Endothelial cell of umbilical vein (primary cell): ENCODE measurements around the gene VSTM2B. TPM values are rescaled to one million over a fixed set of nuclear protein-coding genes. Genes with fewer than 3 reads are reported as not detected.

ENCODE experiments used
- BruUV-seq: library from RNA; stranded (reverse); fragments of 400-500 nt; replicated peaks from 2 replicates; lab custom pipeline; 2021; lab: Mats Ljungman, UMichigan
- CTCF ChIA-PET: fragments of 300-600, 350-600 bp; sonication (Branson Sonifier 250); formaldehyde crosslinking; loops from one replicate; lab custom pipeline; 2021; ENCODE audit warnings: antibody characterized with exemption, inconsistent platforms; lab: Charles Lee
- POLR2A ChIA-PET: fragments of 300-600, 350-600 bp; sonication (Branson Sonifier 250); formaldehyde crosslinking; loops from one replicate; lab custom pipeline; 2021; ENCODE audit warnings: antibody characterized with exemption, inconsistent platforms; lab: Charles Lee
- DNase-seq: peaks from one replicate; pipeline ENCODE4 v3.0.0-alpha.2; 2011; ENCODE audit warnings: low read depth, low spot score
- FAIRE-seq: peaks from 2 replicates; lab custom pipeline; 2011; peaks lifted over from hg19 to GRCh38; lab: Jason Lieb, UNC
- H2AFZ ChIP-seq: 2 replicates; pipeline ENCODE4 v1.6.0; 2012; ENCODE audit warnings: low read depth, low read length, control low read depth, inconsistent platforms
- H3K27ac ChIP-seq: 2 replicates; pipeline ENCODE4 v1.5.1; 2011; ENCODE audit warnings: low read depth, mild to moderate bottlenecking, control low read depth, low read length, moderate library complexity; ENCODE audit not compliant: insufficient read depth
- H3K27me3 ChIP-seq, 2 experiments: 2 replicates each; pipeline versions ENCODE4 v1.6.0 to v1.6.1; 2011; ENCODE audit warnings: low read length in 2 of 2, mixed read lengths in 1 of 2; ENCODE audit not compliant: control insufficient read depth in 2 of 2, insufficient read depth in 2 of 2
- H3K36me3 ChIP-seq, 2 experiments: 2 replicates in 1 of 2; 3 replicates in 1 of 2; pipeline ENCODE4 v1.5.1; 2011; ENCODE audit warnings: low read length in 2 of 2, mild to moderate bottlenecking in 1 of 2, moderate library complexity in 1 of 2; ENCODE audit not compliant: control insufficient read depth in 2 of 2, insufficient read depth in 2 of 2; ENCODE audit errors: extremely low read depth in 1 of 2
- H3K4me1 ChIP-seq: 3 replicates; pipeline ENCODE4 v1.5.1; 2011; ENCODE audit warnings: mild to moderate bottlenecking, low read length; ENCODE audit not compliant: control insufficient read depth, insufficient read depth; ENCODE audit errors: extremely low read depth
- H3K4me2 ChIP-seq: 2 replicates; pipeline ENCODE4 v1.6.1; 2011; ENCODE audit warnings: low read length, control low read depth, mixed read lengths; ENCODE audit not compliant: insufficient read depth
- H3K4me3 ChIP-seq, 3 experiments: fragments of 200-600 bp in 1 of 3; sonication (generic), shearing (Covaris generic) in 1 of 3; replicated peaks in 1 of 3; 2 replicates each; pipeline ENCODE4 v1.5.1; 2011 to 2016; ENCODE audit warnings: control low read depth in 3 of 3, low read length in 3 of 3, mild to moderate bottlenecking in 2 of 3, inconsistent platforms in 1 of 3, low read depth in 1 of 3, moderate library complexity in 1 of 3; ENCODE audit not compliant: insufficient read depth in 1 of 3
- H3K79me2 ChIP-seq: 2 replicates; pipeline ENCODE4 v1.6.0; 2012; ENCODE audit warnings: low read length, inconsistent platforms; ENCODE audit not compliant: control insufficient read depth, insufficient read depth
- H3K9ac ChIP-seq: replicated peaks from 2 replicates; pipeline ENCODE3; 2011; ENCODE audit warnings: low read length, control low read depth; ENCODE audit not compliant: insufficient read depth; ENCODE audit errors: extremely low read depth
- H3K9me1 ChIP-seq: replicated peaks from 3 replicates; pipeline ENCODE4 v1.6.0; 2011; ENCODE audit warnings: mild to moderate bottlenecking, low read length; ENCODE audit not compliant: control insufficient read depth, insufficient read depth; ENCODE audit errors: extremely low read depth
- H3K9me3 ChIP-seq: replicated peaks from 2 replicates; pipeline ENCODE4 v1.5.1; 2012; ENCODE audit warnings: low read length, inconsistent platforms; ENCODE audit not compliant: control insufficient read depth, insufficient read depth
- H4K20me1 ChIP-seq: replicated peaks from 2 replicates; pipeline ENCODE3; 2011; ENCODE audit warnings: mild to moderate bottlenecking, low read length; ENCODE audit not compliant: control insufficient read depth, insufficient read depth; ENCODE audit errors: extremely low read depth
- GATA2 ChIP-seq: IDR thresholded peaks from 2 replicates; pipeline ENCODE4 v1.7.0; 2011; ENCODE audit warnings: low read depth, mild to moderate bottlenecking, moderate library complexity, mixed read lengths, low read length; ENCODE audit not compliant: insufficient read length, insufficient read depth
- JUN ChIP-seq: IDR thresholded peaks from 2 replicates; pipeline ENCODE4 v1.6.1; 2011; ENCODE audit warnings: borderline replicate concordance, low read depth; ENCODE audit not compliant: insufficient read length, insufficient read depth
- POLR2A ChIP-seq: IDR thresholded peaks from 2 replicates; pipeline ENCODE4 v1.6.1; 2012; ENCODE audit warnings: low read depth, mild to moderate bottlenecking, control low read depth, low read length
- POLR2AphosphoS5 ChIP-seq: IDR thresholded peaks from 2 replicates; pipeline ENCODE4 v1.6.1; 2012; ENCODE audit warnings: low read depth, mild to moderate bottlenecking, control low read depth, low read length, moderate library complexity; ENCODE audit not compliant: insufficient read depth
- dilution Hi-C: fragments of 300-500 bp; cut with MboI; formaldehyde crosslinking; loops from one replicate; pipeline ENCODE4 v1.15.0; 2019; ENCODE audit warnings: low sequenced_read_pairs; ENCODE audit not compliant: extremely low pct_ligation_motif_present
- intact Hi-C: fragments of 100-400 bp; cut with micrococcal nuclease; formaldehyde crosslinking; loops from one replicate; pipeline ENCODE4 v1.10.0; 2022
- polyA plus RNA-seq, 4 experiments: library from polyadenylated mRNA; depleted of rRNA in 3 of 4; stranded (reverse) in 3 of 4; unstranded in 1 of 4; fragments of >200 nt; gene quantifications; 2 replicates each; pipeline versions ENCODE4 v1.2.1 to v1.2.3, GENCODE V29; 2011 to 2012; ENCODE audit warnings: missing spikeins in 1 of 4
- total RNA-seq: library from RNA; stranded (reverse); gene quantifications from 2 replicates; pipeline ENCODE4 v1.2.3, GENCODE V29; 2021
- TF ChIP-seq, protein P1 (sequence below), 2 donors: IDR thresholded peaks; 1 replicate in 1 of 2; 2 replicates in 1 of 2; pipeline ENCODE4 v1.5.1; 2011; ENCODE audit warnings: low read length in 2 of 2, mild to moderate bottlenecking in 2 of 2, moderate library complexity in 2 of 2, control low read depth in 1 of 2, inconsistent platforms in 1 of 2, low read depth in 1 of 2; ENCODE audit not compliant: insufficient read depth in 1 of 2; ENCODE audit errors: extremely low read depth in 1 of 2
- TF ChIP-seq, protein P2 (sequence below): IDR thresholded peaks from 2 replicates; pipeline ENCODE4 v1.6.1; 2011; ENCODE audit not compliant: insufficient read depth, insufficient read length

Gene VSTM2B
- total and polyA plus RNA-seq, 2 donors (not counting 3 experiments of a cell fraction or from before 2014, with no cell fraction given): not detected

DNA sequence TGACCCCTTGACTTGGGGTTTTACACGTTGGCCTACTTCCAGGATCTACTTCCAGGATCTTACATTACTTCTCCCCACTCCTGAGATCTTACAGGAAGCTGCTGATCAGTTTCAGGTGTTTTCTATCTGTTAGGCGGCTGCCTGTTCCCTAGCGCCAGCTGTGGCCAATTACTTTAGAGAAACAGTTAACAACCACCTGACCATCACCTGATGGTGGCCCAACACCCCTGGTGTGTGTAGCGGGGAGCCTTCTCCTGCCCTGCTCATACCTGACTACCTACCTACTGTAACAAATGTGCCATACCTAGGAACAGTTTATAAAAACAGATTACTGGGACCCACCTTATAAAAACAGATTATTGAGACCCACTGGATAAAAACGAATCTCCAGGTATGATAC lies 77.5 kb downstream of the VSTM2B start:
- Histone ChIP-seq H3K9ac (no peak overlapping the region), H3K27ac (no peak overlapping the region), H3K79me2 (peaks cover 8% of the 10 kb centered on the region), H3K36me3 (no peaks in the 10 kb centered on the region), H3K4me3 (no peak overlapping the region), H2AFZ (no peak overlapping the region), H3K27me3 (no peaks in the 10 kb centered on the region), H3K4me1 (peaks cover 10% of the 10 kb centered on the region), H4K20me1 (no peaks in the 10 kb centered on the region), H3K9me1 (no peaks in the 10 kb centered on the region), H3K4me2 (no peak overlapping the region), H3K9me3 (no peaks in the 10 kb centered on the region)
- intact Hi-C loops (no loop called here), dilution Hi-C loops (no loop called here)
- no TSS peak for BruUV-seq
- DNase-seq: no peak
- ChIA-PET CTCF (interaction anchor here (1.3 kb wide), 1 partner anchor 113 kb away, joined by 3 read pairs; no protein-coding TSS in a partner anchor), POLR2A (no interaction called here)
- TF ChIP-seq, protein P1, sequence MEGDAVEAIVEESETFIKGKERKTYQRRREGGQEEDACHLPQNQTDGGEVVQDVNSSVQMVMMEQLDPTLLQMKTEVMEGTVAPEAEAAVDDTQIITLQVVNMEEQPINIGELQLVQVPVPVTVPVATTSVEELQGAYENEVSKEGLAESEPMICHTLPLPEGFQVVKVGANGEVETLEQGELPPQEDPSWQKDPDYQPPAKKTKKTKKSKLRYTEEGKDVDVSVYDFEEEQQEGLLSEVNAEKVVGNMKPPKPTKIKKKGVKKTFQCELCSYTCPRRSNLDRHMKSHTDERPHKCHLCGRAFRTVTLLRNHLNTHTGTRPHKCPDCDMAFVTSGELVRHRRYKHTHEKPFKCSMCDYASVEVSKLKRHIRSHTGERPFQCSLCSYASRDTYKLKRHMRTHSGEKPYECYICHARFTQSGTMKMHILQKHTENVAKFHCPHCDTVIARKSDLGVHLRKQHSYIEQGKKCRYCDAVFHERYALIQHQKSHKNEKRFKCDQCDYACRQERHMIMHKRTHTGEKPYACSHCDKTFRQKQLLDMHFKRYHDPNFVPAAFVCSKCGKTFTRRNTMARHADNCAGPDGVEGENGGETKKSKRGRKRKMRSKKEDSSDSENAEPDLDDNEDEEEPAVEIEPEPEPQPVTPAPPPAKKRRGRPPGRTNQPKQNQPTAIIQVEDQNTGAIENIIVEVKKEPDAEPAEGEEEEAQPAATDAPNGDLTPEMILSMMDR (IDR thresholded peaks at IDR 0.05; ENCODE audit: extremely low read depth in 1 of 2, insufficient read depth in 1 of 2, low read depth in 1 of 2, low read length in 2 of 2): no peak
- no peak for TF ChIP-seq POLR2AphosphoS5
- TF ChIP-seq POLR2A: no peak
- FAIRE-seq: no peak

GRCh38 chr19:29605653-29606419 lies 80.0 kb downstream of the VSTM2B start, which contains the start of gene POP4:
Gene POP4, plus strand, starts transcription at chr19:29606283. Its CDS starts 36 bp downstream, at chr19:29606319.
- BruUV-seq: TSS peak; percentile 77
- intact Hi-C loops (loop anchor here (1.0 to 2.0 kb wide), 3 partner anchors 60 to 207 kb away; no protein-coding TSS in a partner anchor), dilution Hi-C loops (no loop called here)
- no peaks in the 10 kb centered on the region for H3K9me1 ChIP-seq
- peak; percentile 96 for TF ChIP-seq POLR2AphosphoS5
- TF ChIP-seq GATA2: no peak
- peak; percentile 83 for TF ChIP-seq POLR2A
- TF ChIP-seq, protein P2, sequence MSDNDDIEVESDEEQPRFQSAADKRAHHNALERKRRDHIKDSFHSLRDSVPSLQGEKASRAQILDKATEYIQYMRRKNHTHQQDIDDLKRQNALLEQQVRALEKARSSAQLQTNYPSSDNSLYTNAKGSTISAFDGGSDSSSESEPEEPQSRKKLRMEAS: peak; percentile 40
- peak; percentile 48 for TF ChIP-seq JUN
- no peaks in the 10 kb centered on the region for H4K20me1 ChIP-seq
- H3K4me1 ChIP-seq: peaks cover 10% of the 10 kb centered on the region
- peak within 1 kb of the TSS; percentile 70 for H3K27ac ChIP-seq
- peak; percentile 94 for FAIRE-seq
- H3K4me2 ChIP-seq: peak within 1 kb of the TSS; percentile 61
- peak within 1 kb of the TSS; percentile 72 to 76 (median 72) for H3K4me3 ChIP-seq
- CTCF ChIA-PET: interaction anchor here (0.6 to 7.8 kb wide), 8 partner anchors 13 to 299 kb away, joined by 3 to 210 read pairs (median 4); partner anchors contain the start of genes C19orf12 and PLEKHF1
- POLR2A ChIA-PET: interaction anchor here (0.6 to 1.7 kb wide), 8 partner anchors 56 to 125 kb away, joined by 3 to 14 read pairs (median 4); partner anchors contain the start of genes C19orf12 and PLEKHF1
- H3K9me3 ChIP-seq: no peaks in the 10 kb centered on the region
- peak within 1 kb of the TSS; percentile 88 for H2AFZ ChIP-seq
- H3K36me3 ChIP-seq: peaks cover 0 to 2% of the 10 kb centered on the region in 2 experiments
- peak within 1 kb of the TSS; percentile 88 for H3K9ac ChIP-seq
- peaks cover 8% of the 10 kb centered on the region for H3K79me2 ChIP-seq
- H3K27me3 ChIP-seq: no peaks in the 10 kb centered on the region
- DNase-seq: peak; percentile 95
